Coronary artery (tissue), 2 donors: ENCODE results near the gene PRR27.

Experiments
- DNase-seq: peaks from one replicate; pipeline ENCODE4 v3.0.0-alpha.2; 2017; ENCODE audit warnings: low spot score
- H3K27ac ChIP-seq, 2 donors: fragments of 200-600 bp; sonication (generic); one replicate each; pipeline ENCODE4 v1.5.1; 2016 to 2019
- H3K4me3 ChIP-seq: fragments of 200-600 bp; sonication (generic); 2 replicates; pipeline ENCODE4 v1.5.1; 2016; ENCODE audit warnings: mild to moderate bottlenecking, moderate library complexity
- CTCF ChIP-seq: fragments of 200-600 bp; sonication (generic); IDR thresholded peaks from one replicate; pipeline ENCODE4 v1.5.1; 2019; ENCODE audit warnings: antibody characterized with exemption

The PRR27 gene

GRCh38 chr4:70182517-70183167 lies 28.6 kb downstream of the PRR27 start:
- DNase-seq: no peak
- Histone ChIP-seq H3K4me3 (no peak overlapping the region), H3K27ac (no peak overlapping the region)
- no peak for TF ChIP-seq CTCF

GRCh38 chr4:70183168-70183939 lies 29.3 kb downstream of the PRR27 start:
- DNase-seq: no peak
- no peak overlapping the region for H3K27ac ChIP-seq
- TF ChIP-seq CTCF: no peak
- no peak overlapping the region for H3K4me3 ChIP-seq

GRCh38 chr4:70183940-70184246 lies 29.9 kb downstream of the PRR27 start:
- H3K27ac ChIP-seq: no peak overlapping the region
- TF ChIP-seq CTCF: no peak
- H3K4me3 ChIP-seq: no peak overlapping the region
- DNase-seq: no peak

- Histone ChIP-seq H3K4me3 (no peak overlapping the region), H3K27ac (no peak overlapping the region)
- DNase-seq: no peak
- no peak for TF ChIP-seq CTCF
These were observed 33.2 kb downstream of the PRR27 start for GRCh38 chr4:70187216-70187615.

GRCh38 chr4:70190579-70190978 lies 36.5 kb downstream of the PRR27 start:
- no peak for DNase-seq
- Histone ChIP-seq H3K27ac (no peak overlapping the region), H3K4me3 (no peak overlapping the region)
- TF ChIP-seq CTCF: no peak

GRCh38 chr4:70191647-70192046 lies 37.6 kb downstream of the PRR27 start:
- no peak for DNase-seq
- TF ChIP-seq CTCF: no peak
- no peak overlapping the region for H3K27ac ChIP-seq
- H3K4me3 ChIP-seq: no peak overlapping the region

GRCh38 chr4:70192895-70193294 lies 38.9 kb downstream of the PRR27 start:
- DNase-seq: no peak
- Histone ChIP-seq H3K4me3 (no peak overlapping the region), H3K27ac (no peak overlapping the region)
- TF ChIP-seq CTCF: no peak
